ENCODE data around the gene MCF2L.
"Not testable (repeated sequence)": the region's sequence is repeated elsewhere in the genome, so short reads cannot be mapped to it uniquely, and the experiment has no call there.

The MCF2L gene

GRCh38 chr13:113098162-113098732, 129.2 kb downstream of the MCF2L start:
- DNase-seq (ENCODE audit: low spot score): no peak

GRCh38 chr13:113099142-113099541, 130.1 kb downstream of the MCF2L start:
- DNase-seq (ENCODE audit: low spot score): no peak

DNA sequence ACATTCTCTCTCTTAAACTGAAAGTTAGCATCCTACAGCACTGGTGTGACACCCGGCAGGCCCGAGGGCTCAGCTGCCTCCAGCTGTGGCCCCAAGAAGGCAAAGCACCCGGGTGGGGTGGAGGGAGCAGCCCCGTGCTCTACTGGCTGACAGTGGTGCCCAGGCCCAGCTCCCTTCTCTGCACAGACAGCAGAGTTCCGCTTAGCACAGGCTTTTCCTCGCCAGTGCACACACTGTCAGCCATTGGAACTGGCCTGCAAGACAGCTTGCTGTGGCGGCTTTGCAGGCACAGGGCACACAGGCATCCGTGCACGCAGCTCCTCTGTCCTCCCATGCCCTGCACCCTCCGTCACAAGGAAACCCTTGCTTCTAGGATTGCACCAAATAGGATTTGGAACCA, 133.3 kb downstream of the MCF2L start:
- not testable (repeated sequence) for DNase-seq (ENCODE audit: low spot score)

- DNase-seq (ENCODE audit: low spot score): no peak
These were observed 133.7 kb downstream of the MCF2L start for GRCh38 chr13:113102727-113103126.

DNA sequence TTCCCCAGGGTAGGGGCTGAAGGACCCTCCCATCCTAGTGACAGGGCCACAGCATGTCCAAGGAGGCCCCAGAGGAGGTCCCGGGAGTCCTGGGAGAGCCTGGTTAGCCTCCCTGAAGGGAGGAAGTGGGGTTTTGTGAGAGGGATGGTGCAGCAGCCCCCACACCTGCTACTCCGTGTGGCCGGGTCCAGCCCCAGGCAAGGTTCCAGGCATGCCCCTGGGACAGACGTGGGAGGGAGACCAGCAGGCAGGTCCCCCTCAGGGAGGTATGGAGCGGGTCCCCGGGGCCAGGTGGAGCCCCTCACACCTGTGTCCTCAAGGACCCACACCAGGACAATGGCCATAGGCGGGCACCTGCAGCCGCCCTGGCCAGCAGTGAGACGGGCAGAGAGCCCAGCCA, 134.6 kb downstream of the MCF2L start:
- DNase-seq (ENCODE audit: low spot score): no peak

- no peak for DNase-seq (ENCODE audit: low spot score)
These were observed 136.3 kb downstream of the MCF2L start, which contains the start of gene F7 for GRCh38 chr13:113105032-113105920. Gene F7 (plus strand): TSS chr13:113105791. CDS start chr13:113105842, 51 bp downstream.

DNA sequence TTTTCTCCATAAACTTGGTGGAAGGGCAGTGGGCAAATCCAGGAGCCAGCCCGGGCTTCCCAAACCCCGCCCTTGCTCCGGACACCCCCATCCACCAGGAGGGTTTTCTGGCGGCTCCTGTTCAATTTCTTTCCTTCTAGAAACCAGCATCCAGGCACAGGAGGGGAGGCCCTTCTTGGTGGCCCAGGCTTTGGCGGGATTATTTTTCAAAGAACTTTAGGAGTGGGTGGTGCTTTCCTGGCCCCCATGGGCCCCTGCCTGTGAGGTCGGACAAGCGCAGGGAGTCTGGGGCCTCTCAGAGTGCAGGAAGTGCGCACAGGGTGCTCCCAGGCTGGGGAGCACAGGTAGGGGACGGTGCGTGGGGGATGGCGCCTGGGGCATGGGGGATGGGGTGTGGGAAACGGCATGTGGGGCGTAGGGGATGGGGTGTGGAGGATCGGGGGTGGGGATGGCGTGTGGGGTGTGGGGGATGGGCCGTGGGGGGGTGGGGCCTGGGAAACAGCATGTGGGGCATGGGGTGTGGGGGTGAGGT, 137.0 kb downstream of the MCF2L start:
- no peak for DNase-seq (ENCODE audit: low spot score)

- no peak for DNase-seq (ENCODE audit: low spot score)
These were observed 137.8 kb downstream of the MCF2L start for GRCh38 chr13:113106711-113107351.

DNA sequence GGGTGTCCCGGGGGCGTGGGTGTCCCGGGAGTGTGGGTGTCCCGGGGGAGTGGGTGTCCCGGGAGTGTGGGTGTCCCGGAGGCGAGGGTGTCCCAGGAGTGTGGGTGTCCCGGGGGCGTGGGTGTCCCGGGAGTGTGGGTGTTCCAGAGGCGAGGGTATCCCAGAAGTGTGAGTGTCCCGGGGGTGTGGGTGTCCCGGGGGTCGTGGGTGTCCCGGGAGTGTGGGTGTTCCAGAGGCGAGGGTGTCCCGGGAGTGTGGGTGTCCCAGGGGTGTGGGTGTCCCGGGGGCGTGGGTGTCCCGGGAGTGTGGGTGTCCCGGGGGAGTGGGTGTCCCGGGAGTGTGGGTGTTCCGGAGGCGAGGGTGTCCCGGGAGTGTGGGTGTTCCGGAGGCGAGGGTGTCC, 139.5 kb downstream of the MCF2L start:
- DNase-seq (ENCODE audit: low spot score): not testable (repeated sequence)

GRCh38 chr13:113109151-113110047, 140.4 kb downstream of the MCF2L start:
- DNase-seq (ENCODE audit: low spot score): no peak

- no peak for DNase-seq (ENCODE audit: low spot score)
These were observed 141.2 kb downstream of the MCF2L start for GRCh38 chr13:113110048-113110851.

- DNase-seq (ENCODE audit: low spot score): no peak
These were observed 141.9 kb downstream of the MCF2L start for GRCh38 chr13:113110852-113111315.

GRCh38 chr13:113111821-113112220, 142.8 kb downstream of the MCF2L start:
- DNase-seq (ENCODE audit: low spot score): not testable (repeated sequence)

DNA sequence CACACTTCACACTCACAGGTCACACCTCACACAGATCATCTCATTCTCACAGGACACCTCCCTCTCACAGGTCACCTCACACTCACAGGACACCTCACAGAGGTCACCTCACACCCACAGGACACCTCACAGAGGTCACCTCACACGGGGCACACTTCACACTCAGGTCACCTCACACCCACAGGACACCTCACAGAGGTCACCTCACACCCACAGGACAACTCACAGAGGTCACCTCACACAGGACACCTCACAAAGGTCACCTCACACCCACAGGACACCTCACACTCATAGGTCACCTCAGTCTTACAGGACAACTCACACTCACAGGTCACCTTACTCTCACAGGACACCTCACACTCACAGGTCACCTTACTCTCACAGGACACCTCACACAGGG, 143.5 kb downstream of the MCF2L start:
- not testable (repeated sequence) for DNase-seq (ENCODE audit: low spot score)

GRCh38 chr13:113112893-113113845, 144.2 kb downstream of the MCF2L start:
- DNase-seq (ENCODE audit: low spot score): no peak

GRCh38 chr13:113113846-113114271, 144.8 kb downstream of the MCF2L start:
- DNase-seq (ENCODE audit: low spot score): no peak

DNA sequence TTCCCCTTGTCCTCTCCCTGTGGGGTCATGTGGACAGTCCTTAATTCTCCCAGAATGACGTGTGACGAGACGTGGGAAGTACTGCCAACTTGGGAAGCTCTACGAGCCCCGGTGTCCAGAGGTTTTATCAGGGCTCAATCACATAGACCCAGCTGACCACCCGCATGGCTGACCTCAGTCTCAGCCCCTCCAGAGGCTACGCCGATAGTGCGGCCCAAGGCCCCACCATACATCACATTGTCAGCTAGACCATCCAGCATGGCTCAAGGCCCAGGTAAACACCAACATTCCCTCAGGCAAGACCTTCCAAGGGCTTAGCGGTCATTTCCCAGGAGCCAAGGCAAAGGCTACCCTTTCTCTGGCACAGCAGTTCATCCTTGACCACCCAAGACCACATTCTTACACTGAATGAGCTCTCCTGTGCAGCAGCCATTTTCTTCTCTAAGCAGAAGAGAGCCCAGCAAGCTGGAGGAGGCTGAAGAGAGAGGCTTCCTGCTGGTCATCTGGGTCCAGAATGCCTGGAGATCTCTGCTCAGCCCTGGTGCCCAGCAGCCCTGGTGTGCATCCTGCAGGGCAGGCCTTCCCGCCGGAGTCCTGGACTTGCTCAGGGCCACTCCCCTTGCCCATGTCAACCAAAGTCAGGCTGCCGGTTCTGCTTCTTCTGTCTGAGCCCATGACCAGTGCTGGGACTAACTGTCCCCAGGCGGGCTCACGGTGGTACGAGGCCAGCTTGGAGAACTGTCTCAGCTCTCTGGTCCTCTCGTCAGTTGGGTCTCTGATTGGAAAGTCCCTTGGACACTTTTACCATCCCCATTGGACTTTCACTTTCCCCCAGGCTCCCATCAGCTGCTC, 145.7 kb downstream of the MCF2L start:
- DNase-seq (ENCODE audit: low spot score): no peak
